Smooth muscle cell (in vitro differentiated cells): ENCODE data around the gene RABAC1. TPM values are rescaled to one million over a fixed set of nuclear protein-coding genes. Genes with fewer than 3 reads are reported as not detected.

Experiments used
- DNase-seq: peaks from one replicate; lab custom pipeline; 2025; ENCODE audit not compliant: unreplicated experiment; lab: John Stamatoyannopoulos, UW
- H2AFZ ChIP-seq: fragments of 200-600 bp; sonication (generic); 2 replicates; pipeline ENCODE4 v1.6.0; 2016; ENCODE audit warnings: antibody characterized with exemption, low read depth, mild to moderate bottlenecking
- H3F3A ChIP-seq: fragments of 200-600 bp; sonication (generic); 2 replicates; pipeline ENCODE4 v1.6.0; 2017; ENCODE audit warnings: antibody characterized with exemption, low read depth
- H3K27ac ChIP-seq: fragments of 200-600 bp; sonication (generic); 2 replicates; pipeline ENCODE4 v1.5.1; 2016; ENCODE audit warnings: low read depth, mild to moderate bottlenecking
- H3K27me3 ChIP-seq: fragments of 200-600 bp; sonication (generic); 2 replicates; pipeline ENCODE4 v1.6.1; 2016; ENCODE audit warnings: low read depth, mild to moderate bottlenecking
- H3K36me3 ChIP-seq: fragments of 200-600 bp; sonication (generic); 2 replicates; pipeline ENCODE4 v1.5.1; 2016; ENCODE audit warnings: low read depth
- H3K4me1 ChIP-seq: fragments of 200-600 bp; sonication (generic); 2 replicates; pipeline ENCODE4 v1.5.1; 2016; ENCODE audit warnings: low read depth
- H3K4me2 ChIP-seq: fragments of 200-600 bp; sonication (generic); 2 replicates; pipeline ENCODE4 v1.6.0; 2016; ENCODE audit warnings: mild to moderate bottlenecking
- H3K4me3 ChIP-seq: fragments of 200-600 bp; sonication (generic); 2 replicates; pipeline ENCODE4 v1.5.1; 2016; ENCODE audit warnings: mild to moderate bottlenecking
- H3K79me2 ChIP-seq: fragments of 200-600 bp; sonication (generic); 2 replicates; pipeline ENCODE4 v1.6.0; 2016; ENCODE audit warnings: low read depth, mild to moderate bottlenecking
- H3K9ac ChIP-seq: fragments of 200-600 bp; sonication (generic); 2 replicates; pipeline ENCODE4 v1.6.0; 2016; ENCODE audit warnings: low read depth
- H3K9me3 ChIP-seq: fragments of 200-600 bp; sonication (generic); replicated peaks from 2 replicates; pipeline ENCODE4 v1.5.1; 2016; ENCODE audit warnings: low read depth
- H4K20me1 ChIP-seq: fragments of 200-600 bp; sonication (generic); 2 replicates; pipeline ENCODE4 v1.6.0; 2016; ENCODE audit warnings: low read depth
- WGBS: methylation state at CpG from one replicate; pipeline ENCODE4 v1.1.7; 2016; ENCODE audit warnings: low lambda C conversion rate; 5-methylcytosine and 5-hydroxymethylcytosine counted together
- polyA plus RNA-seq: library from polyadenylated mRNA; unstranded; fragments of >200 nt; fragmentation: Nextera tagmentation; extraction: Ambion mirVana; gene quantifications from 2 replicates; pipeline ENCODE4 v1.2.1, GENCODE V29; 2016
- total RNA-seq: library from RNA; depleted of rRNA; stranded (reverse); fragments of >200 nt; gene quantifications from 2 replicates; pipeline ENCODE4 v1.2.3, GENCODE V29; 2014
- TF ChIP-seq, protein P1 (sequence below): fragments of 200-600 bp; sonication (generic); IDR thresholded peaks from 2 replicates; pipeline ENCODE4 v1.5.1; 2017; ENCODE audit warnings: borderline replicate concordance, mild to moderate bottlenecking, antibody characterized with exemption; ENCODE audit not compliant: insufficient read depth, poor library complexity, severe bottlenecking

Gene RABAC1
- total and polyA plus RNA-seq, 2 experiments from 2014 or later = 304 to 581 TPM

DNA sequence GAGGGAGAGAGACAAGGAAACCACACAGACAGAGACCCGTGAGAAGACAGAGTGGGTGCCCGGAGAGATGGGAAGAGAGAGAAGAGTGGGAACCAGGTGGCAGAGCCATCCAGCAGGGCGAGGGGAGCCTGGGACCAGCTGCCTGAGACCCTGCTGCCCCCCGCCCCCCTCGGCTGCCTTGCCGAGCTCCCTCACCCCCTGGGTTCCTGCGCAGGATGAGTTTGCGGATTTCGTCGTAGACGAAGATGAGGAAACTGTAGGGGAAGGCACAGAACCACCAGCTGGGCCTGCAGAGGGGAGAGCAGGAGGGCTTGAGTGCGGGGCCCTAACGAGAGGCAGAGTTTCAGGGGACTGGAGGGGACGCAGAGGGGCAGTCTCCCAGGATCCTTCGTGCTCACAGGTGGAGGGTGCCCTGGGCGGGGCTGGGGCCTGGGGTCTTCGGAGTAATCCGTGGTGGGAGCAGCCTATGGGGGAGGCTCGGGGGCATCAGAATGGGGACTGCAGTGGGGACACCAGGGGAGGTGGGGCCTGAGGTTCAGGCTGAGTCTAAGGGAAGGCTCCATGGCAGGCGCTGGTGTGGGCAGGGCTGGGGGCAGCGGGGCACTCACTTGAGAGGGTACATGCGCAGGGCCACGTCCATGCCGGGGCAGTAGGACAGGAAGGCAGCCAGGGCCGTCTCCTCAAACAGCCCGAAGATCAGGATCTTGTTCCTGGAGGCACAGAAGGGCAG lies 8.1 kb upstream of the RABAC1 start:
- TF ChIP-seq, protein P1, sequence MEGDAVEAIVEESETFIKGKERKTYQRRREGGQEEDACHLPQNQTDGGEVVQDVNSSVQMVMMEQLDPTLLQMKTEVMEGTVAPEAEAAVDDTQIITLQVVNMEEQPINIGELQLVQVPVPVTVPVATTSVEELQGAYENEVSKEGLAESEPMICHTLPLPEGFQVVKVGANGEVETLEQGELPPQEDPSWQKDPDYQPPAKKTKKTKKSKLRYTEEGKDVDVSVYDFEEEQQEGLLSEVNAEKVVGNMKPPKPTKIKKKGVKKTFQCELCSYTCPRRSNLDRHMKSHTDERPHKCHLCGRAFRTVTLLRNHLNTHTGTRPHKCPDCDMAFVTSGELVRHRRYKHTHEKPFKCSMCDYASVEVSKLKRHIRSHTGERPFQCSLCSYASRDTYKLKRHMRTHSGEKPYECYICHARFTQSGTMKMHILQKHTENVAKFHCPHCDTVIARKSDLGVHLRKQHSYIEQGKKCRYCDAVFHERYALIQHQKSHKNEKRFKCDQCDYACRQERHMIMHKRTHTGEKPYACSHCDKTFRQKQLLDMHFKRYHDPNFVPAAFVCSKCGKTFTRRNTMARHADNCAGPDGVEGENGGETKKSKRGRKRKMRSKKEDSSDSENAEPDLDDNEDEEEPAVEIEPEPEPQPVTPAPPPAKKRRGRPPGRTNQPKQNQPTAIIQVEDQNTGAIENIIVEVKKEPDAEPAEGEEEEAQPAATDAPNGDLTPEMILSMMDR = no peak
- Histone ChIP-seq H2AFZ (no peak overlapping the region), H4K20me1 (no peaks in the 10 kb centered on the region), H3K27me3 (no peaks in the 10 kb centered on the region), H3F3A (no peaks in the 10 kb centered on the region), H3K4me1 (no peaks in the 10 kb centered on the region), H3K9me3 (no peaks in the 10 kb centered on the region), H3K27ac (no peak overlapping the region), H3K79me2 (no peaks in the 10 kb centered on the region), H3K9ac (no peak overlapping the region), H3K4me3 (no peak overlapping the region), H3K4me2 (no peak overlapping the region), H3K36me3 (no peaks in the 10 kb centered on the region)
- DNase-seq = no peak
- WGBS = 89% methylated on average over 24 of the region's 26 CpGs

DNA sequence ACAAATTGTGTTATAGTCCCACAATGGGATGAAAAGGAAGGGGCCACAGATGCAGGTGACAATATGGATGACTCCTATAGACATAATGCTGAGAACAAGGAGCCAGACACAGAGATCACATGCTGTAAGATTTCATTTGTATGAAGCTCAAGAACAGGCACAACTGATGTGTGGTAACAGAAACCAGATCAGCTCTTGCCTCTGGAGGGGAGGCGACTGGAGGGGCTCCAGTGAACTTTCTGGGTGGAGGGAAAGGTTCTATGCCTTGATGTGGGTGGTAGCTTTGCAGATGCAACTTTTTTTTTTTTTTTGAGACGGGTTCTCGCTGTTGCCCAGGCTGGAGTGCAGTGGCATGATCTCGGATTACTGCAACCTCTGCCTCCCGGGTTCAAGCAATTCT lies 6.0 kb upstream of the RABAC1 start:
- H3K9ac ChIP-seq = no peak overlapping the region

DNA sequence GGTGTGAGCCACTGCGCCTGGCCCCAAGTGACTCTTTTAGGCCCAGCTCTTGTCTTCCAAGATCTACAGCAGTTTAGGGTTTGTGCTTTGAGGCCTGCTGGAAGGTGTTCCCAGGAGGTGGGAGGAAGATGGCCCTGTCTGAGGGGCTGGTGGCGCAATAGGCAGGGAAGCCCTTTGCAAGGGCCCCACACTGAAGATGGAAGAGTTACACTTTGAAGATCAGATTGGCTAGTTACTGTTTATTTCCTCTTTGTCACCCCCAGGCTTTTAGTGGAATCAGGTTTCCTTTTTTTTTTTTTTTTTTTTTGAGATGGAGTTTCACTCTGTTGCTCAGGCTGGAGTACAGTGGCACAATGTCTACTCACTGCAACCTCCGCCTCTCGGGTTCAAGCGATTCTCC lies 1.9 kb upstream of the RABAC1 start:
- Histone ChIP-seq H3K4me2 (no peak overlapping the region), H3K79me2 (no peaks in the 10 kb centered on the region), H3K9ac (no peak overlapping the region), H3K4me3 (no peak overlapping the region), H2AFZ (no peak overlapping the region), H3K4me1 (peaks cover 5% of the 10 kb centered on the region), H3K9me3 (no peaks in the 10 kb centered on the region), H3F3A (no peaks in the 10 kb centered on the region), H3K27me3 (no peaks in the 10 kb centered on the region), H3K36me3 (no peaks in the 10 kb centered on the region), H3K27ac (no peak overlapping the region), H4K20me1 (peaks cover 23% of the 10 kb centered on the region)
- DNase-seq = no peak
- 95% methylated on average over 5 of the region's 5 CpGs for WGBS
- TF ChIP-seq, protein P1 = no peak

More for the DNA sequence above, 6.0 kb upstream of the RABAC1 start:
- Histone ChIP-seq H3K9me3 (no peaks in the 10 kb centered on the region), H3K27me3 (no peaks in the 10 kb centered on the region), H3K36me3 (no peaks in the 10 kb centered on the region), H3K4me2 (no peak overlapping the region), H3K27ac (no peak overlapping the region), H2AFZ (no peak overlapping the region), H3K79me2 (no peaks in the 10 kb centered on the region), H4K20me1 (no peaks in the 10 kb centered on the region), H3K4me3 (no peak overlapping the region), H3F3A (no peaks in the 10 kb centered on the region), H3K4me1 (no peaks in the 10 kb centered on the region)
- TF ChIP-seq, protein P1 = no peak
- WGBS = 88% methylated on average over 5 of the region's 5 CpGs
- no peak for DNase-seq

DNA sequence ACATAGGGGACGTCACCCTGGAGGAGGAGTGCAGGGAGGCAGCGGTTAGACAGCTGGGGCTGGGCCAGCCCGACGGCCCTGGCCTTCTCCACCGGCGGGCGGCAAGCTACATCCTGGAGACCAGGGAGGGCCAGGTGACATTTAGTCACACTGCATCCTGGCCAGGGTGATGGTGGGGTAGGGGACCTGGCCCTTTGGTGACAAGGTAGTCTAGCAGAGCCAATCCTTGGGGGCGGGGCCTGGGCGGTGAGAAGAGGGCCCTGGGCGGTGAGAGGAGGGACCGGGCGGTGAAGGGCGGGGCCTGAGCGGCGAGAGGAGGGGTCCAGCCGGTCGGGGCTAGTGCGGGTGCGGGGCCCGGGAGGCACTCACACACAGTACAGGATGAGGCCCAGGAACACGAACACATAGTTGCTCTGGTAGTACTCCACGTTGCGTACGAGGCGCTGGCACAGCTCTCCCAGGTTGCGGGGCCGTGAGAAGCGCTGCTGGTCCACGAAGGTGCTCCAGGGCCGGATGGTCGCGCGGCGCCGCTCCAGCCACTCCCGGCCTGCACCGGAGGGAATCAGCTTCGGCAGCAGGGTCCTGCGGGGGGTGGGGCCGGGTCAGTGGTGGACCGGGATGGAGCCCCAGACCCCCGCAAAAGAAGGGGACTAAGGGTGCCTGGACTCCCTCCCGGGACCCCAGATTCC lies 610 bp downstream of the RABAC1 start:
- Histone ChIP-seq H3K4me3 (peak overlapping the region; percentile 75), H3K9ac (peak overlapping the region; percentile 94), H3K27me3 (no peaks in the 10 kb centered on the region), H4K20me1 (peaks cover 23% of the 10 kb centered on the region), H3K4me2 (peak overlapping the region; percentile 87), H3K4me1 (peaks cover 5% of the 10 kb centered on the region), H3K27ac (peak overlapping the region; percentile 85), H3F3A (no peaks in the 10 kb centered on the region), H2AFZ (peak overlapping the region; percentile 12), H3K79me2 (no peaks in the 10 kb centered on the region), H3K9me3 (no peaks in the 10 kb centered on the region), H3K36me3 (no peaks in the 10 kb centered on the region)
- TF ChIP-seq, protein P1 = no peak
- DNase-seq = peak; percentile 56
- WGBS = 3% methylated on average over 39 of the region's 43 CpGs
